ENCODE results near the gene MMS22L. TPM values are rescaled to one million over a fixed set of nuclear protein-coding genes. Genes with fewer than 3 reads are reported as not detected.

MMS22L gene
- polyA plus RNA-seq, 3 donors = 1.6 to 3.4 (median 2.1) TPM

DNA sequence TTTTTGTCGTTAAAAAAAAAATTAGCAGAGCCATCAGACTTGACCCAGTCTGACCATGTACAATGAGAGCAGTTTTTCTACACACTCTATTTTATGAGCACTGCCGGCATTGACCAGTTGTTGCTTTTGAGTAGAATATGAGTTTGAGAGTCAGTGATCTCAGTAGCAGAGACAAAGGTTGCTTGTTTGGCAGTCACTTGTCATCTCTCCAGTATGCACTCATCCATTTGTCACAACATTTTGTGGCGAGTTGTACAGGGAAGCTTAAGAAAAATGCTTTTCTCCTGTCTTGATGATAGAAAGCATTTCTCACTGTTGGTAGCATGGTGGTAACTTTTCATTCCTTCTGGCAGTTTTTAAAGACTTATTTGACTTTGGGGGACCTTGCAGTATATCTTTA, 159.9 kb downstream of the MMS22L start:
- Histone ChIP-seq H3K27ac (ENCODE audit: low read depth in 1 of 2, low read length in 2 of 2) (no peak overlapping the region), H2AFZ (ENCODE audit: insufficient read depth, low read depth, low read length, poor library complexity, severe bottlenecking) (no peak overlapping the region), H3K9me3 (replicated peaks in 1 of 2; ENCODE audit: control insufficient read depth in 1 of 2, insufficient read depth in 1 of 2, low read length in 2 of 2) (no peaks in the 10 kb centered on the region), H3K36me3 (replicated peaks in 1 of 2; ENCODE audit: control insufficient read depth in 1 of 2, insufficient read depth in 2 of 2, low read length in 2 of 2) (no peaks in the 10 kb centered on the region), H3K9ac (ENCODE audit: insufficient read depth, low read length, poor library complexity, severe bottlenecking) (no peak overlapping the region), H3K4me2 (replicated peaks; ENCODE audit: extremely low read depth, low read length, poor library complexity, severe bottlenecking) (no peak overlapping the region), H3K79me2 (ENCODE audit: insufficient read depth, low read length) (no peaks in the 10 kb centered on the region), H4K20me1 (ENCODE audit: insufficient read depth, low read length) (no peaks in the 10 kb centered on the region), H3K4me3 (replicated peaks in 1 of 3; ENCODE audit: low read depth in 2 of 3, low read length in 3 of 3) (no peak overlapping the region), H3K27me3 (ENCODE audit: control insufficient read depth in 2 of 2, insufficient read depth in 2 of 2, low read length in 2 of 2) (no peaks in the 10 kb centered on the region), H3K4me1 (ENCODE audit: control insufficient read depth in 1 of 2, insufficient read depth in 2 of 2, low read length in 2 of 2) (no peaks in the 10 kb centered on the region)
- no peak for DNase-seq
- peaks cover 2 to 12% (median 7%) of the 10 kb centered on the region in 7 donors for H3K9me3 Mint-ChIP-seq
- H3K4me3 Mint-ChIP-seq = no peak overlapping the region
- no peaks in the 10 kb centered on the region for H3K36me3 Mint-ChIP-seq
- H3K27ac Mint-ChIP-seq = no peak overlapping the region
- intact Hi-C loops (cut with micrococcal nuclease) = no loop called here
- no CpG with 5 or more reads among the region's 3 CpGs for WGBS (ENCODE audit: insufficient coverage)
- H3K4me1 Mint-ChIP-seq = no peaks in the 10 kb centered on the region
- TF ChIP-seq, protein P1, sequence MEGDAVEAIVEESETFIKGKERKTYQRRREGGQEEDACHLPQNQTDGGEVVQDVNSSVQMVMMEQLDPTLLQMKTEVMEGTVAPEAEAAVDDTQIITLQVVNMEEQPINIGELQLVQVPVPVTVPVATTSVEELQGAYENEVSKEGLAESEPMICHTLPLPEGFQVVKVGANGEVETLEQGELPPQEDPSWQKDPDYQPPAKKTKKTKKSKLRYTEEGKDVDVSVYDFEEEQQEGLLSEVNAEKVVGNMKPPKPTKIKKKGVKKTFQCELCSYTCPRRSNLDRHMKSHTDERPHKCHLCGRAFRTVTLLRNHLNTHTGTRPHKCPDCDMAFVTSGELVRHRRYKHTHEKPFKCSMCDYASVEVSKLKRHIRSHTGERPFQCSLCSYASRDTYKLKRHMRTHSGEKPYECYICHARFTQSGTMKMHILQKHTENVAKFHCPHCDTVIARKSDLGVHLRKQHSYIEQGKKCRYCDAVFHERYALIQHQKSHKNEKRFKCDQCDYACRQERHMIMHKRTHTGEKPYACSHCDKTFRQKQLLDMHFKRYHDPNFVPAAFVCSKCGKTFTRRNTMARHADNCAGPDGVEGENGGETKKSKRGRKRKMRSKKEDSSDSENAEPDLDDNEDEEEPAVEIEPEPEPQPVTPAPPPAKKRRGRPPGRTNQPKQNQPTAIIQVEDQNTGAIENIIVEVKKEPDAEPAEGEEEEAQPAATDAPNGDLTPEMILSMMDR (IDR thresholded peaks at IDR 0.05) = no peak
- peaks cover 0 to 2% (median 1%) of the 10 kb centered on the region in 3 donors for H3K27me3 Mint-ChIP-seq (ENCODE audit: low read depth in 3 of 3)

DNA sequence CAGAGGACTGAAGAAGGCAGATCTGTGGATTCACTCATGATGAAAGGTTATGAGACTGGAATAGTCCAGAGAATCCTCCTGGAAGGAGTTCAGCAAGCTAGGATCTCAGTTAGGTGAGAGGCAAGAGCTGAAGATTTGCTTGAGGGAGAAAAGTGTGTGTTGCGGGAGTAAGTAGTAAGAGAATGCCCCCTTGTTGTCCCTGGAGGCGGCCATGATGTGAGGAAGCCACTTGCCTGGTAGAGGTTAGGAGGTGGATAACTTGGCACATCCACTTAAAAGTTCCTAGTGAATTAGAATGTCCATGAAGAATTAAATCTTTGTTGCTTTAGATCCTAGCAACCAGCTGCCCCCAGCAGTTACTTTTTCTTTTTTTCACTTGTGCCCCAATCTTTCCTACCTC, 162.5 kb downstream of the MMS22L start:
- peaks cover 2 to 12% (median 7%) of the 10 kb centered on the region in 7 donors for H3K9me3 Mint-ChIP-seq
- no peak overlapping the region for H3K4me3 ChIP-seq (replicated peaks in 1 of 3; ENCODE audit: low read depth in 2 of 3, low read length in 3 of 3)
- no peaks in the 10 kb centered on the region for H3K27me3 ChIP-seq (ENCODE audit: control insufficient read depth in 2 of 2, insufficient read depth in 2 of 2, low read length in 2 of 2)
- no peaks in the 10 kb centered on the region for H3K36me3 Mint-ChIP-seq
- no peak overlapping the region for H3K4me2 ChIP-seq (replicated peaks; ENCODE audit: extremely low read depth, low read length, poor library complexity, severe bottlenecking)
- H3K4me3 Mint-ChIP-seq = no peak overlapping the region
- H3K4me1 ChIP-seq (ENCODE audit: control insufficient read depth in 1 of 2, insufficient read depth in 2 of 2, low read length in 2 of 2) = no peaks in the 10 kb centered on the region
- peaks cover 1 to 3% (median 1%) of the 10 kb centered on the region in 3 donors for H3K27me3 Mint-ChIP-seq (ENCODE audit: low read depth in 3 of 3)
- H3K79me2 ChIP-seq (ENCODE audit: insufficient read depth, low read length) = no peaks in the 10 kb centered on the region
- H3K27ac ChIP-seq (ENCODE audit: low read depth in 1 of 2, low read length in 2 of 2) = no peak overlapping the region
- H3K9me3 ChIP-seq (replicated peaks in 1 of 2; ENCODE audit: control insufficient read depth in 1 of 2, insufficient read depth in 1 of 2, low read length in 2 of 2) = no peaks in the 10 kb centered on the region
- no peak overlapping the region for H3K9ac ChIP-seq (ENCODE audit: insufficient read depth, low read length, poor library complexity, severe bottlenecking)
- H2AFZ ChIP-seq (ENCODE audit: insufficient read depth, low read depth, low read length, poor library complexity, severe bottlenecking) = no peak overlapping the region
- no peaks in the 10 kb centered on the region for H4K20me1 ChIP-seq (ENCODE audit: insufficient read depth, low read length)
- H3K27ac Mint-ChIP-seq = no peak overlapping the region
- TF ChIP-seq, protein P1 (IDR thresholded peaks at IDR 0.05) = no peak
- 100% methylated on average over 2 of the region's 2 CpGs for WGBS (ENCODE audit: insufficient coverage)
- intact Hi-C loops (cut with micrococcal nuclease) = no loop called here
- no peaks in the 10 kb centered on the region for H3K4me1 Mint-ChIP-seq
- H3K36me3 ChIP-seq (replicated peaks in 1 of 2; ENCODE audit: control insufficient read depth in 1 of 2, insufficient read depth in 2 of 2, low read length in 2 of 2) = no peaks in the 10 kb centered on the region
- no peak for DNase-seq
